WTC11 (cell line): ENCODE measurements around the gene CCDC181. TPM values are rescaled to one million over a fixed set of nuclear protein-coding genes. Genes with fewer than 3 reads are reported as not detected.

Experiments
- ATAC-seq: fragments of 200-7000 bp; cut with Tn5 transposase; 2 replicates; pipeline ENCODE4 v1.10.0; 2021; ENCODE audit warnings: mild to moderate bottlenecking, moderate library complexity
- CTCF ChIA-PET: fragments of 300-600 bp; sonication (Branson Sonifier 250); formaldehyde crosslinking; loops from one replicate; lab custom pipeline; 2021; ENCODE audit warnings: antibody characterized with exemption; lab: Charles Lee
- POLR2A ChIA-PET: fragments of 350-600 bp; sonication (Branson Sonifier 250); formaldehyde crosslinking; loops from one replicate; lab custom pipeline; 2021; ENCODE audit warnings: antibody characterized with exemption; lab: Charles Lee
- DNase-seq: peaks from one replicate; pipeline ENCODE4 v3.0.0; 2021; ENCODE audit warnings: low spot score
- H3K27ac Mint-ChIP-seq: 2 replicates; pipeline ENCODE4 v1.8.0; 2021; ENCODE audit warnings: mixed read lengths
- H3K27me3 Mint-ChIP-seq: 2 replicates; pipeline ENCODE4 v1.8.0; 2021; ENCODE audit warnings: low read depth, mild to moderate bottlenecking, moderate library complexity, mixed read lengths
- H3K36me3 Mint-ChIP-seq: 2 replicates; pipeline ENCODE4 v1.8.0; 2021; ENCODE audit warnings: mixed read lengths
- H3K4me1 Mint-ChIP-seq: 2 replicates; pipeline ENCODE4 v1.8.0; 2022; ENCODE audit warnings: mixed read lengths
- H3K4me3 Mint-ChIP-seq: 2 replicates; pipeline ENCODE4 v1.8.0; 2021; ENCODE audit warnings: mild to moderate bottlenecking, moderate library complexity, mixed read lengths
- H3K9me3 Mint-ChIP-seq: 2 replicates; pipeline ENCODE4 v1.8.0; 2021; ENCODE audit warnings: mixed read lengths
- ETV6 ChIP-seq: sonication (generic); formaldehyde crosslinking; IDR thresholded peaks from 2 replicates; pipeline ENCODE4 v1.8.1; 2022; ENCODE audit warnings: mild to moderate bottlenecking, missing genetic modification reagents
- FOXK1 ChIP-seq: sonication (generic); formaldehyde crosslinking; IDR thresholded peaks from 2 replicates; pipeline ENCODE4 v1.8.0; 2022; ENCODE audit warnings: mild to moderate bottlenecking, moderate library complexity, missing genetic modification reagents
- HMGA2 ChIP-seq: fragments of 250-450 bp; sonication (Bioruptor Pico); IDR thresholded peaks from 2 replicates; pipeline ENCODE4 v1.4.0; 2021; ENCODE audit warnings: mild to moderate bottlenecking, moderate library complexity
- IRF2 ChIP-seq: sonication (generic); formaldehyde crosslinking; IDR thresholded peaks from 2 replicates; pipeline ENCODE4 v1.8.0; 2022; ENCODE audit warnings: low read depth, missing genetic modification reagents, borderline replicate concordance
- JUN ChIP-seq: sonication (generic); formaldehyde crosslinking; IDR thresholded peaks from 2 replicates; pipeline ENCODE4 v1.8.0; 2023; ENCODE audit warnings: mild to moderate bottlenecking, missing genetic modification reagents
- MYBL2 ChIP-seq: sonication (generic); formaldehyde crosslinking; IDR thresholded peaks from 2 replicates; pipeline ENCODE4 v1.8.1; 2023; ENCODE audit warnings: mild to moderate bottlenecking, moderate library complexity, missing genetic modification reagents
- NR1H2 ChIP-seq: sonication (generic); formaldehyde crosslinking; IDR thresholded peaks from 2 replicates; pipeline ENCODE4 v1.9.0; 2021; ENCODE audit warnings: mild to moderate bottlenecking, moderate library complexity, missing genetic modification reagents
- NR3C1 ChIP-seq: sonication (generic); formaldehyde crosslinking; conservative IDR thresholded peaks from 2 replicates; pipeline ENCODE4 v1.8.1; 2023; ENCODE audit warnings: low read depth, mild to moderate bottlenecking, missing genetic modification reagents
- PRRX2 ChIP-seq: fragments of 250-450 bp; sonication (Bioruptor Pico); IDR thresholded peaks from 2 replicates; pipeline ENCODE4 v1.8.0; 2021; ENCODE audit warnings: mild to moderate bottlenecking
- SMAD4 ChIP-seq: sonication (generic); formaldehyde crosslinking; IDR thresholded peaks from 2 replicates; pipeline ENCODE4 v1.8.0; 2022; ENCODE audit warnings: mild to moderate bottlenecking, missing genetic modification reagents
- SP1 ChIP-seq: sonication (generic); formaldehyde crosslinking; conservative IDR thresholded peaks from 2 replicates; pipeline ENCODE4 v1.8.1; 2022; ENCODE audit warnings: missing genetic modification reagents
- TCF7 ChIP-seq: sonication (generic); formaldehyde crosslinking; IDR thresholded peaks from 2 replicates; pipeline ENCODE4 v1.8.0; 2022; ENCODE audit warnings: mild to moderate bottlenecking, low read depth, missing genetic modification reagents, moderate library complexity
- ZNF121 ChIP-seq: sonication (generic); formaldehyde crosslinking; IDR thresholded peaks from 2 replicates; pipeline ENCODE4 v1.8.0; 2023; ENCODE audit warnings: missing genetic modification reagents
- ZNF138 ChIP-seq: sonication (generic); formaldehyde crosslinking; conservative IDR thresholded peaks from 2 replicates; pipeline ENCODE4 v1.8.1; 2022; ENCODE audit warnings: mild to moderate bottlenecking, moderate library complexity, missing genetic modification reagents
- ZNF232 ChIP-seq: sonication (generic); formaldehyde crosslinking; IDR thresholded peaks from 2 replicates; pipeline ENCODE4 v1.8.0; 2022; ENCODE audit warnings: mild to moderate bottlenecking, missing genetic modification reagents
- ZNF263 ChIP-seq: sonication (generic); formaldehyde crosslinking; IDR thresholded peaks from 2 replicates; pipeline ENCODE4 v1.8.1; 2022; ENCODE audit warnings: low read depth, mild to moderate bottlenecking, moderate library complexity, missing genetic modification reagents
- total RNA-seq: library from RNA; stranded (reverse); gene quantifications from 3 replicates; pipeline ENCODE4 v1.2.3, GENCODE V29; 2021
- TF ChIP-seq, protein P1 (sequence below): sonication (generic); formaldehyde crosslinking; IDR thresholded peaks from 2 replicates; pipeline ENCODE4 v1.8.1; 2023; ENCODE audit warnings: mild to moderate bottlenecking, moderate library complexity, missing genetic modification reagents
- TF ChIP-seq, protein P2 (sequence below): sonication (generic); formaldehyde crosslinking; IDR thresholded peaks from 2 replicates; pipeline ENCODE4 v1.8.1; 2022; ENCODE audit warnings: missing genetic modification reagents, borderline replicate concordance
- TF ChIP-seq, protein P3 (sequence below): sonication (generic); formaldehyde crosslinking; IDR thresholded peaks from 2 replicates; pipeline ENCODE4 v1.8.1; 2023; ENCODE audit warnings: mild to moderate bottlenecking, missing genetic modification reagents
- TF ChIP-seq, protein P4 (sequence below): sonication (generic); formaldehyde crosslinking; IDR thresholded peaks from 2 replicates; pipeline ENCODE4 v1.8.0; 2023; ENCODE audit warnings: mild to moderate bottlenecking, missing genetic modification reagents
- TF ChIP-seq, protein P5 (sequence below): fragments of 250-450 bp; sonication (Bioruptor Pico); IDR thresholded peaks from 2 replicates; pipeline ENCODE4 v1.9.0; 2021; ENCODE audit warnings: mild to moderate bottlenecking

CCDC181 gene
- total RNA-seq, 1 experiment from 2014 or later: 1.5 TPM

DNA sequence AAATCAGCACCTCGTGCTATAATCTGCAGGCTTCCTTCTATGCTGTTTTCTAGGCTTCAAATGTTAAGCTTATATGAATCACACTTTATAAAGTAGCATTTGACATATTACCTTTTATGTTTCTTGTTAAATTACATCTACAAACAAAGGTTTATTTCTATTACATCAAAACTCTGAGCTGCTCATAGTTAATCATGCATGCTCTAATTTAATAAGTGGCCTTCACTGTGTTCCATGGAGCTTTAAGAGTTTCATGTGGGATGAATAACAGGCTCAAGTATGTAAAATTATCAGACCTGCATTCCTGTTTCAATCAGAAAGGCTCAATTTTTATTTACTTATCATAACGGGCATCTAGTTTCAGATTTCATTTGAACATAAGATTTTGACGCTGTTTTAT is 45.5 kb upstream of the CCDC181 start:
- ChIA-PET POLR2A (no interaction called here), CTCF (no interaction called here)
- DNase-seq (no peak), ATAC-seq (no peak)
- Mint-ChIP-seq H3K27ac (no peak overlapping the region), H3K4me3 (no peak overlapping the region), H3K9me3 (no peaks in the 10 kb centered on the region), H3K36me3 (peaks cover 19% of the 10 kb centered on the region), H3K27me3 (no peaks in the 10 kb centered on the region), H3K4me1 (no peaks in the 10 kb centered on the region)
- TF ChIP-seq, protein P1, sequence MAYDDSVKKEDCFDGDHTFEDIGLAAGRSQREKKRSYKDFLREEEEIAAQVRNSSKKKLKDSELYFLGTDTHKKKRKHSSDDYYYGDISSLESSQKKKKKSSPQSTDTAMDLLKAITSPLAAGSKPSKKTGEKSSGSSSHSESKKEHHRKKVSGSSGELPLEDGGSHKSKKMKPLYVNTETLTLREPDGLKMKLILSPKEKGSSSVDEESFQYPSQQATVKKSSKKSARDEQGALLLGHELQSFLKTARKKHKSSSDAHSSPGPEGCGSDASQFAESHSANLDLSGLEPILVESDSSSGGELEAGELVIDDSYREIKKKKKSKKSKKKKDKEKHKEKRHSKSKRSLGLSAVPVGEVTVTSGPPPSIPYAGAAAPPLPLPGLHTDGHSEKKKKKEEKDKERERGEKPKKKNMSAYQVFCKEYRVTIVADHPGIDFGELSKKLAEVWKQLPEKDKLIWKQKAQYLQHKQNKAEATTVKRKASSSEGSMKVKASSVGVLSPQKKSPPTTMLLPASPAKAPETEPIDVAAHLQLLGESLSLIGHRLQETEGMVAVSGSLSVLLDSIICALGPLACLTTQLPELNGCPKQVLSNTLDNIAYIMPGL (CRISPR knock-in tag): no peak
- TF ChIP-seq ZNF263 (CRISPR knock-in tag): no peak
- TF ChIP-seq SP1: no peak
- TF ChIP-seq NR1H2: no peak
- TF ChIP-seq, protein P2, sequence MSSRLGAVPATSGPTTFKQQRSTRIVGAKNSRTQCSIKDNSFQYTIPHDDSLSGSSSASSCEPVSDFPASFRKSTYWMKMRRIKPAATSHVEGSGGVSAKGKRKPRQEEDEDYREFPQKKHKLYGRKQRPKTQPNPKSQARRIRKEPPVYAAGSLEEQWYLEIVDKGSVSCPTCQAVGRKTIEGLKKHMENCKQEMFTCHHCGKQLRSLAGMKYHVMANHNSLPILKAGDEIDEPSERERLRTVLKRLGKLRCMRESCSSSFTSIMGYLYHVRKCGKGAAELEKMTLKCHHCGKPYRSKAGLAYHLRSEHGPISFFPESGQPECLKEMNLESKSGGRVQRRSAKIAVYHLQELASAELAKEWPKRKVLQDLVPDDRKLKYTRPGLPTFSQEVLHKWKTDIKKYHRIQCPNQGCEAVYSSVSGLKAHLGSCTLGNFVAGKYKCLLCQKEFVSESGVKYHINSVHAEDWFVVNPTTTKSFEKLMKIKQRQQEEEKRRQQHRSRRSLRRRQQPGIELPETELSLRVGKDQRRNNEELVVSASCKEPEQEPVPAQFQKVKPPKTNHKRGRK (CRISPR knock-in tag): no peak
- no peak for TF ChIP-seq TCF7 (CRISPR knock-in tag)

DNA sequence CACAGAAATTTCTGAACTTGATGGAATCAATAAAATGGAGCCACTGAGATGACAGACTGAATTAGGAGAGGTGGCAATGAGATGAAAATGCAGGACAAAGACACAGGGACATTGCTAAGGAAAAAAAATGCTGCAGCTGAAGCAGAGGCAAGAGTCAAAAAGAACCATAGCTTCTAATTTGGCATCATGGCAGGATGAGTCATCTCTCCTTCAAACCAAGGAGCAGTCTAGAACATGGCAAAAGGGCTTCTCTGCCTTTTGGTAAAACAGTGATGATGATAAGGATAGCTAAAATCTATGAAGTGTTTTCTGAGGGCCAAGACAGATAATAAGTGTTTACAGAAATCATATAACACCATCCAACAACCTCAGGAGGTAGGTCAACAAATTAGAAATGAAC is 41.7 kb upstream of the CCDC181 start:
- ATAC-seq (no peak), DNase-seq (no peak)
- peaks cover 18% of the 10 kb centered on the region for H3K36me3 Mint-ChIP-seq
- no peak overlapping the region for H3K27ac Mint-ChIP-seq
- no peak for TF ChIP-seq ZNF138 (CRISPR knock-in tag)
- no peak for TF ChIP-seq ZNF232 (CRISPR knock-in tag)
- TF ChIP-seq SMAD4 (CRISPR knock-in tag): no peak
- TF ChIP-seq PRRX2 (CRISPR knock-in tag): no peak
- TF ChIP-seq JUN: no peak
- TF ChIP-seq, protein P3, sequence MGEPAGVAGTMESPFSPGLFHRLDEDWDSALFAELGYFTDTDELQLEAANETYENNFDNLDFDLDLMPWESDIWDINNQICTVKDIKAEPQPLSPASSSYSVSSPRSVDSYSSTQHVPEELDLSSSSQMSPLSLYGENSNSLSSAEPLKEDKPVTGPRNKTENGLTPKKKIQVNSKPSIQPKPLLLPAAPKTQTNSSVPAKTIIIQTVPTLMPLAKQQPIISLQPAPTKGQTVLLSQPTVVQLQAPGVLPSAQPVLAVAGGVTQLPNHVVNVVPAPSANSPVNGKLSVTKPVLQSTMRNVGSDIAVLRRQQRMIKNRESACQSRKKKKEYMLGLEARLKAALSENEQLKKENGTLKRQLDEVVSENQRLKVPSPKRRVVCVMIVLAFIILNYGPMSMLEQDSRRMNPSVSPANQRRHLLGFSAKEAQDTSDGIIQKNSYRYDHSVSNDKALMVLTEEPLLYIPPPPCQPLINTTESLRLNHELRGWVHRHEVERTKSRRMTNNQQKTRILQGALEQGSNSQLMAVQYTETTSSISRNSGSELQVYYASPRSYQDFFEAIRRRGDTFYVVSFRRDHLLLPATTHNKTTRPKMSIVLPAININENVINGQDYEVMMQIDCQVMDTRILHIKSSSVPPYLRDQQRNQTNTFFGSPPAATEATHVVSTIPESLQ (CRISPR knock-in tag): no peak
- no peak for TF ChIP-seq FOXK1 (CRISPR knock-in tag)
- no peak for TF ChIP-seq NR3C1 (CRISPR knock-in tag)
- TF ChIP-seq, protein P4, sequence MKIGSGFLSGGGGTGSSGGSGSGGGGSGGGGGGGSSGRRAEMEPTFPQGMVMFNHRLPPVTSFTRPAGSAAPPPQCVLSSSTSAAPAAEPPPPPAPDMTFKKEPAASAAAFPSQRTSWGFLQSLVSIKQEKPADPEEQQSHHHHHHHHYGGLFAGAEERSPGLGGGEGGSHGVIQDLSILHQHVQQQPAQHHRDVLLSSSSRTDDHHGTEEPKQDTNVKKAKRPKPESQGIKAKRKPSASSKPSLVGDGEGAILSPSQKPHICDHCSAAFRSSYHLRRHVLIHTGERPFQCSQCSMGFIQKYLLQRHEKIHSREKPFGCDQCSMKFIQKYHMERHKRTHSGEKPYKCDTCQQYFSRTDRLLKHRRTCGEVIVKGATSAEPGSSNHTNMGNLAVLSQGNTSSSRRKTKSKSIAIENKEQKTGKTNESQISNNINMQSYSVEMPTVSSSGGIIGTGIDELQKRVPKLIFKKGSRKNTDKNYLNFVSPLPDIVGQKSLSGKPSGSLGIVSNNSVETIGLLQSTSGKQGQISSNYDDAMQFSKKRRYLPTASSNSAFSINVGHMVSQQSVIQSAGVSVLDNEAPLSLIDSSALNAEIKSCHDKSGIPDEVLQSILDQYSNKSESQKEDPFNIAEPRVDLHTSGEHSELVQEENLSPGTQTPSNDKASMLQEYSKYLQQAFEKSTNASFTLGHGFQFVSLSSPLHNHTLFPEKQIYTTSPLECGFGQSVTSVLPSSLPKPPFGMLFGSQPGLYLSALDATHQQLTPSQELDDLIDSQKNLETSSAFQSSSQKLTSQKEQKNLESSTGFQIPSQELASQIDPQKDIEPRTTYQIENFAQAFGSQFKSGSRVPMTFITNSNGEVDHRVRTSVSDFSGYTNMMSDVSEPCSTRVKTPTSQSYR (CRISPR knock-in tag): no peak
- TF ChIP-seq, protein P5, sequence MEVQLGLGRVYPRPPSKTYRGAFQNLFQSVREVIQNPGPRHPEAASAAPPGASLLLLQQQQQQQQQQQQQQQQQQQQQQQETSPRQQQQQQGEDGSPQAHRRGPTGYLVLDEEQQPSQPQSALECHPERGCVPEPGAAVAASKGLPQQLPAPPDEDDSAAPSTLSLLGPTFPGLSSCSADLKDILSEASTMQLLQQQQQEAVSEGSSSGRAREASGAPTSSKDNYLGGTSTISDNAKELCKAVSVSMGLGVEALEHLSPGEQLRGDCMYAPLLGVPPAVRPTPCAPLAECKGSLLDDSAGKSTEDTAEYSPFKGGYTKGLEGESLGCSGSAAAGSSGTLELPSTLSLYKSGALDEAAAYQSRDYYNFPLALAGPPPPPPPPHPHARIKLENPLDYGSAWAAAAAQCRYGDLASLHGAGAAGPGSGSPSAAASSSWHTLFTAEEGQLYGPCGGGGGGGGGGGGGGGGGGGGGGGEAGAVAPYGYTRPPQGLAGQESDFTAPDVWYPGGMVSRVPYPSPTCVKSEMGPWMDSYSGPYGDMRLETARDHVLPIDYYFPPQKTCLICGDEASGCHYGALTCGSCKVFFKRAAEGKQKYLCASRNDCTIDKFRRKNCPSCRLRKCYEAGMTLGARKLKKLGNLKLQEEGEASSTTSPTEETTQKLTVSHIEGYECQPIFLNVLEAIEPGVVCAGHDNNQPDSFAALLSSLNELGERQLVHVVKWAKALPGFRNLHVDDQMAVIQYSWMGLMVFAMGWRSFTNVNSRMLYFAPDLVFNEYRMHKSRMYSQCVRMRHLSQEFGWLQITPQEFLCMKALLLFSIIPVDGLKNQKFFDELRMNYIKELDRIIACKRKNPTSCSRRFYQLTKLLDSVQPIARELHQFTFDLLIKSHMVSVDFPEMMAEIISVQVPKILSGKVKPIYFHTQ (CRISPR knock-in tag): no peak
- TF ChIP-seq IRF2 (CRISPR knock-in tag): no peak
- no peak for TF ChIP-seq HMGA2 (CRISPR knock-in tag)
- TF ChIP-seq ZNF121 (CRISPR knock-in tag): no peak
- no peak for TF ChIP-seq ETV6 (CRISPR knock-in tag)
- TF ChIP-seq MYBL2 (CRISPR knock-in tag): no peak
- no peak overlapping the region for H3K4me3 Mint-ChIP-seq
- ChIA-PET POLR2A (no interaction called here), CTCF (interaction anchor here (1.2 kb wide), 1 partner anchor 77 kb away, joined by 3 read pairs; no protein-coding TSS in a partner anchor)
- no peaks in the 10 kb centered on the region for H3K27me3 Mint-ChIP-seq
- no peaks in the 10 kb centered on the region for H3K9me3 Mint-ChIP-seq
- H3K4me1 Mint-ChIP-seq: no peaks in the 10 kb centered on the region
